Measurements from ENCODE around the gene PTGIS. TPM values are rescaled to one million over a fixed set of nuclear protein-coding genes. Genes with fewer than 3 reads are reported as not detected.

Gene PTGIS
- total RNA-seq, 2 donors from 2014 or later: 45.2 to 124 TPM

DNA sequence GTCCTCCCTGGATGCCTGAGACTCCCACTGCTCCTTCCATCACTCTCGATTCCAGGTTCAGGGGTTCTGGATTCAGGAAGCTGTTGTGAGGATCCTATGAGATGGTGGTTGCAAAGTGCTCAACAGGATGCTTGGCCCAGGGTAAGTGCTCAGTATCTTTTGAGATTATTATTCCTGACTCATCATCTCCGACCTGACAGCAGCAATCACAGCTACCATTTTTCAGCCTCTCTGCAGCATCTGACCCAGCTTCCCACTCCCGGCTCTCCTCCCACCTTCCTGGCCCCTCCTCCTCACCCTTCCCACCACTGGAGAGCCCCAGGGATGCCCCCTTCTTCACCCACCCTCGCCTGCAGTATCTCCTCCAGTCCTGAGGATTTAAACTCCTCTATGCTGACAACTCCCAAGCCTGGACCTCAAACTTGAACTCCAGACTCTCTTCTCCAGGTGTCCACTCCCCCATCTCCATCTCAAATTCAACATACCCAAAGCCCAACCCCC lies 48.7 kb downstream of the PTGIS start:
- ATAC-seq: peak in 1 of 2 donors; percentile 31
- intact Hi-C loops (cut with DNase I): no loop called here
- DNase-seq: no peak

DNA sequence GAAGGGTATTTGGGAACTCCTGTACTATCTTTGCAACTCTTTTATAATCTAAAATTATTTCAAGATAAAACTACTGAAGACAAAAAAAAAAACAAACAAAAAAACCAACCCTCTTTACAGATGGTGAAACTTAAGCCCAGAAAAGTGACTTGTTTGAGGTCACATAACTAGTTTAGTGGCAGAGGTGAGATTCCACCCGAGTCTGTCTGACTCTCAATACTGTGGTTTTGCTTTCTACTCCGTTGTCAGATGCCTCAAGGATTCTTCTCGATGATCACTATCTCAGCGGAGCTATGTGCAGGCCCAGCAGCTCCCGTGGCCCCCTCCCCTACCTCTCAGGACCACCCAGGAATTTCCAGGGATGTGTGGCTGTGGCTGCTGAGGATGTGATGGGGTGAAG lies 49.4 kb downstream of the PTGIS start:
- DNase-seq (no peak), ATAC-seq (no peak)
- intact Hi-C loops (cut with DNase I): no loop called here

- intact Hi-C loops (cut with DNase I): no loop called here
- DNase-seq (no peak), ATAC-seq (peak in 1 of 2 donors; percentile 8)
Measured at GRCh38 chr20:49517805-49518100, 50.2 kb downstream of the PTGIS start.

GRCh38 chr20:49516916-49517804 lies 50.8 kb downstream of the PTGIS start:
- ATAC-seq (peak in 1 of 2 donors; percentile 44), DNase-seq (no peak)
- intact Hi-C loops (cut with DNase I): no loop called here

DNA sequence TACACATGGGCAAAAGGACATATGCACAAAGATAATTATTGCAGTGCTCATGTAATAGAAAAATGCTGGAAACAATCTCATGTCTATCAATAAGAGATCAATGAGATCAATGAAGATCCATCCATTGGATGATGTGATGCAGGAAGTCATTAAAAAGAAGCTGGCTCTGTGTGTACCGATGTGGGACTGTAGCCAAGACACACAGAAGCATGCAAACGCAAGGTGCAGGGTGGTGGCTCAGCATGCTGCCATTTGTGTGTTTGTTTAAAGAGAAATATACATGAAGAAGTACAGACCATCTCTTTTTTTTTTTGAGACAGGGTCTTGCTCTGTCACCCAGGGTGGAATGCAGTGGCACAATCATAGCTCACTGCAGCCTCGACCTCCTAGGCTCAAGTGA lies 52.4 kb downstream of the PTGIS start:
- intact Hi-C loops (cut with DNase I): no loop called here
- ATAC-seq (no peak), DNase-seq (no peak)

GRCh38 chr20:49513517-49513916 lies 54.4 kb downstream of the PTGIS start:
- intact Hi-C loops (cut with DNase I): no loop called here
- ATAC-seq: no peak
- no peak for DNase-seq

- intact Hi-C loops (cut with DNase I): no loop called here
- DNase-seq (no peak), ATAC-seq (no peak)
Measured at GRCh38 chr20:49513009-49513408, 54.9 kb downstream of the PTGIS start.

DNA sequence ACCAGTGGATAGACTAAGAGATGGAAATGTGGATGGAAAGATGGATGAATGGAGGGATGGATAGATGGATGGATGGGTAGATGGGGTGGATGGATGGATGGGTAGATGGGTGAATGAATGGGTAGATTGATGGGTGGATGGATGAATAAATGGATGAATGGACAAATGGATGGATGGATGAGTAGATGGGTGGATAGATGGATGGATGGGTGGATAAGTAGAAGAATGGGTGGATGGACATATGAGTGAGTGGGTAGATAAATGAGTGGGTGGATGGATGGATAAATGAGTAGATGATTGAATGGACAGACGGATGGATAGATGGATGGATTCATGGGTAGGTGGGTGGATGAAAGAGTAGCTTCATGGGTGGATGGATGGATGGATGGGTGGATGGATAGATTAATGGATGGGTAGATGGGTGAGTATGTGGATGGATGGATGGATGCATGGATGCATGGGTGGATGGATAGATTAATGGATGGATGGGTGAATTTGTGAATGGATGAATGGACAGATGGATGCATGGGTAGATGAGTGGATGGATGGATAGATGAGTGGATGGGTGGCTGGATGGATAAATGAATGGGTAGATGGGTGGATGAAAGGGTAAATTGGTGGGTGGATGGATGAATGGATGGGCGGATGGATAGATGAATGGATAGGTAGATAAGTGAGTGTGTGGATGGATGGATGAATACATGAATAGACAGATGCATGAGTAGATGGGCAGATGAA lies 56.0 kb downstream of the PTGIS start:
- intact Hi-C loops (cut with DNase I): no loop called here
- no peak for DNase-seq
- no peak for ATAC-seq

- peak; percentile 52 to 53 for ATAC-seq
- intact Hi-C loops (cut with DNase I): no loop called here
- peak; percentile 68 for DNase-seq
Measured at GRCh38 chr20:49510562-49511122, 57.3 kb downstream of the PTGIS start.

DNA sequence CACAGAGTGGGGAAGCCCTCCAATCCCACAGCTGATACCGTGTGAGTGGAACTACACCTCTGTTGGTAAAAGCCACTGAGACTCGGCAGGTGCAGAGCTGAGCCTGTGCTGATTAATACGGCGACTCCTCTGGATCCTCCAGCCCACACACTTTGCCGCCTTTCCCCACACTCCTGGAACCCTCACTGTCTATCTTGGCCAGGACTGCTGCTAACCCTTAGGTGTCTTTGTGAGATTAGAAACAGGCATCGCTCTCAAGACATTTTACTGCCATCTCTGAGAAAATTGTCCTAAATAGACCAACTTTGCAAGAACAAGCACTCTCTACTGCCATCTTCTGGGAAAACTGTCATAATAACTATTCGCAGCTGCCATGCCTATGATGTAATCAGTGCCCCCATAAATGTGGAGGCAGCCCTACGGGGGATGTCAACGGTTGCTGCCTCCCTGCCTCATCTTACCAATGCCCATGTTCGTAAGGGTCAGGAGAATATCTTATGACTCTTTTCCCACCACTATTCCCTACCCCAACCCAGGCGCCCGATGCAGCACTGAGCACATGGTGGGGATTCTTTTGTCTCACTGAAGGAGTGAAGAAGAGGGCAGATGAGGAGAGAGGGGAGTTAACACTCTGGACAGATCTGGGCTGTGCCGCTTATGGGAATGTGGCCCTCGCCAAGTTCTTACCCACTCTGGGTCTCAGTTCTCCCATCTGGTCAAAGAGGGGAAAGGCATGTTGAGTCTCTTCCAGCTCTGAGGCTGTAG lies 59.3 kb downstream of the PTGIS start:
- DNase-seq (no peak), ATAC-seq (no peak)
- intact Hi-C loops (cut with DNase I): no loop called here

DNA sequence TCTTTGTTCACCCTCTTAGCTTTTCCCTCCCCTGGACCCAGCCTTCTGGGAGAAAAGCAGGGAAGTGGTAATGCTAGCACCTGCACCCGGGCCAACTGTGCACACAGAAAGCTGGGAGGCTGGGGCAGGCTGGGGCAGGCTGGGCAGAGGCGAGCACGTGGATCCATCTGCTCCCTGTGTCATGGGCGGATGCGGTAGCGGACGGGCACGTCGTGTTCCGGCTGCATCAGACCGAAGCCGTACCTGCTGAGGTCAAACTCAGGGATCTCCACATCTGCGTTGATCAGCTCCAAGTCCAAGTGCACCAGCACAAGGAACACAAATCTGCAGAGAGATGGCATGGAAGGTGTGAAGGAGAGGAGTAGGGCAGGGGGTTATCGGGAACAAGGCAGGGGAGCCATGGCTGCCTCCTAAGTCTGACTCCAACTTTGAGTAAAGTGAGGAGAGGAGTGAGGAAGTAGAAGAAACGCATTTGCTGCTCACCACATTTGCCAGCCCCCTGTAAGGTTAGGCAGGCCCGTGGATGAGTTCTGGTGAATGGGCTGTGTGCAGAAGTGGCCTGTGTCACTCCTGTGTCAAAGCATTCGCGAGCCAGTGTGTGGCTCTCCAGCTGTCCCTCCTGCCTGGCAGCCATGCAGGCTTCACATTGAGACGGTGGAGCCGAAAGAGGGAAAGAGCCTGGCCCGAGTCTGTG lies 60.0 kb downstream of the PTGIS start:
- intact Hi-C loops (cut with DNase I): no loop called here
- DNase-seq (no peak), ATAC-seq (no peak)

DNA sequence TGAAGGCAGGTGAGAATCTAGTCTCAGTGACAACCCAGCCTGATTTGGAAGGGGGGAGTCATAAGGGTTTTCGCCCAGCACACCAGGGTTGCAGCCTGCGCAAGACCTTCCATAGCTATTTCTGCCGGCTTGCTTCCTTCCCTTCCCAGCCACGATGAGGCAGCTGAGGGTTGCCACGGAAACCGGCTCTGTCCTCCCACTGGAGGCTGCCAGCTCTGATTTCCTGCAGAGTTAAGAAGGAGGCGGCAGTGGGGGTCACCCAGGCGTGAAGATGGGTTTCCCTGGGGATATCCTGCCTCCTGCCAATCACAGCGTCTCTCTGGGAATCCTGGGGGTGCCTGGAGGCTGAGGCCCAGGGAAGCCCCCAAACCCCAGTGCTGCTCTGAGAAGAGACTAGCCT lies 62.4 kb downstream of the PTGIS start:
- intact Hi-C loops (cut with DNase I): no loop called here
- ATAC-seq (peak in 1 of 2 donors; percentile 6), DNase-seq (peak; percentile 59)

DNA sequence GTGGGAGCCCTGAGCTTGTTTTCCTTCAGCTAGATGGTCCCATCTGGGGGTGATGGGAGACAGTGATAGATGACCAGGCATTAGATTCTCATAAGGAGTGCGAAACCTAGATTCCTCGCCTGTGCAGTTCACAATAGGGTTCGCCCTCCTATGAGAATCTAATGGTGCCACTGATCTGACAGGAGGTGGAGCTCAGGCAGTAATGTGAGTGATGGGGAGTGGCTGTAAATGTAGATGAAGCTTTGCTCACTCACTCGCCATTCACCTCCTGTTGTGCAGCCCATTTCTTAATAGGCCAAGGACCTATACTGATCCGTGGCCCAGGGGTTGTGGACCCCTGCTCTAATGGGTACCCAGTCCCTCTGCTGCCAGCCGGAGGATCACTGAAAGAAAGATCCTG lies 64.8 kb downstream of the PTGIS start:
- ATAC-seq (no peak), DNase-seq (no peak)
- intact Hi-C loops (cut with DNase I): no loop called here

DNA sequence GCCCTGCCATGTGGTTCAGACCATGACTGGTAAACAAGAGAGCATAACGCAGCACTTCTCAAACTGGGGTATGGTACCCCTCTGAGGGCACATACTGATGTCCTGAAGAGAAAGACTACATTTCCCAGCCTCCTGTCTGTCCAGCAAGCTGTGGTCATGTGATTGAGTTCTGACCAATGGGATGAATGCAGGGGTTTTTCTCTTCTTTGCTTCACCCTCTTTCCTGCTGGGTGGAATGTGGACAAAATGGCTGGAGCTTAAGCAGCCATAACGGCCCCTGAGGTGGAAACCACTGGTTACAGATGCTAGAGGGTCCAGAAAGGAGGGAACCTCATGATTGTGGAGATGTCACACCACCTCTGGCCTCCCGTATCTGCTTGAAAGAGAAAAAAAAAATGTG lies 66.0 kb downstream of the PTGIS start:
- intact Hi-C loops (cut with DNase I): no loop called here

GRCh38 chr20:49497398-49497669 lies 70.6 kb downstream of the PTGIS start:
- ATAC-seq (no peak), DNase-seq (no peak)
- intact Hi-C loops (cut with DNase I): no loop called here

More for the DNA sequence above, 66.0 kb downstream of the PTGIS start:
- DNase-seq (no peak), ATAC-seq (peak in 1 of 2 donors; percentile 48)

GRCh38 chr20:49496553-49497397 lies 71.2 kb downstream of the PTGIS start:
- DNase-seq (no peak), ATAC-seq (peak in 1 of 2 donors; percentile 44)
- intact Hi-C loops (cut with DNase I): no loop called here

GRCh38 chr20:49496043-49496442 lies 71.9 kb downstream of the PTGIS start:
- ATAC-seq: no peak
- intact Hi-C loops (cut with DNase I): no loop called here
- no peak for DNase-seq

- intact Hi-C loops (cut with DNase I): no loop called here
- no peak for ATAC-seq
- no peak for DNase-seq
Measured at GRCh38 chr20:49490689-49491088, 77.2 kb downstream of the PTGIS start.
